HG02759 (cell line): Measurements from ENCODE around the gene ACACA.
"Not testable (repeated sequence)": the region's sequence is repeated elsewhere in the genome, so short reads cannot be mapped to it uniquely, and the experiment has no call there.

Experiments
- ATAC-seq: cut with Tn5 transposase; IDR thresholded peaks from one replicate; pipeline ENCODE4 v1.9.1; 2021; ENCODE audit warnings: mild to moderate bottlenecking, moderate library complexity; ENCODE audit not compliant: unreplicated experiment

ACACA gene

DNA sequence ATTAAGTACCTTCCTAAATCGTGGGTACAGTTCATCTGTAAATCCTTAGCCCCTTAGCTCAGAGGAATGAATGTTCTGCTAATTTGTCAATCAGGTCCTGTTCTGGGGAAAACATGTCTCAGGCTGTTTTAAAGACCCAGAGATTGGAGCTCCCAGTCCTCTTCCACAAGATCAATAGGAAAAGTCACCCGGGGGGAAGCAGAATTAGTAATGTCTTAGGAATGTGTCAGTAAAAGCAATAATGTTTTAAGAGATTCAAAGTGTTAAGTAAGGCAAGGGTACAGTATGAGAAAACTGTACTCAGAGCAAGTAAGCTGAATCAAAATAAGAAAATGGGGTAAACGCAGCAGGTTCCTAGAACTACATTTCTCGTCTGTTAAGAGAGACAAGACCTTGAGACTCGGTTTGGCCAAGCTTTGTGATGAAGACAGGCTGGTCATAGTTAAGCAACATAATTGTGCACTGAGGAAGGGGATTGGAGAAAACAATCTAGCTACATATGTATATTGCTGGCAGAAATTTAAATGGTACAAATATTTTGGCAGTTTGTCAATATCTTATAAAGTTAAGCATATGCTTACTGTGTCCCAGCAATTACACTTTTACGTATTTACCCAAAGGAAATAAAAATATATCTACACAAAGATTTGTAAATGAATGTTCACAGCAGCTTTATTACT, 223.7 kb downstream of the ACACA start:
- no peak for ATAC-seq

DNA sequence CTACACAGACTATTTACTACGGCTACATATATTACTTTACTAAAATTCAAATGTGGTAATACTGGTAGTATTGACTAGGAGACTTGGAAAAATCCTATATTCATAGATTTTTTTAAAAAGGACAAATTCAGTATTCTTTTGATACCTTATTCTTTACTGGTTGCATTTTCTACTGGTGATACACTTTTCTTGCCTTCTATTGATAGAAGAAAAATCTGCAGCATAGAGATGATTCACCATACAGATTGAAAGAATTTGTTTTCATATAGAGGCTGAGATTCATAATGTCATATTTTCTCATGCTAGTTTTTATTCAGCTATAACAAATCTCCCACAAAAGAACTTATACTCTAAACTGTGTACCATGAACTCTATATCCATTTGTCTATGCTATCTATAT, 226.3 kb downstream of the ACACA start:
- ATAC-seq: no peak

DNA sequence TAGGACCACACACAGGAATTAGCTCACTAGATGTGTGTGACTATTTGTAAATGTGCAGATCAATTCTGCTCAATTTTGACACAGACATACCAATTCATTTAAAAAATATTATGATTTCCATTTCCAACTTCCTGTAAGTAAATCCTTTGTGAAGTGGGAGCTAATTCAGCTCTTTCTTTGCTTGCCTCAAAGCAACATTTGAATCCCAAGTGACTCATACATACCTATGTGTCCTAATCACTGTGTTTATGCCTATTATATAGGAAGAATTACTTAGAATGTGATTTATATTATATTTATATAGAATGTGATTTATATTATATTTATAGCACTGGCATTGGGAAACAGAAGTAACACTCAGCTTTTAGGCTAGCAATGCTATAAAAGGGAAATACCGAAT, 226.7 kb downstream of the ACACA start:
- ATAC-seq: no peak

DNA sequence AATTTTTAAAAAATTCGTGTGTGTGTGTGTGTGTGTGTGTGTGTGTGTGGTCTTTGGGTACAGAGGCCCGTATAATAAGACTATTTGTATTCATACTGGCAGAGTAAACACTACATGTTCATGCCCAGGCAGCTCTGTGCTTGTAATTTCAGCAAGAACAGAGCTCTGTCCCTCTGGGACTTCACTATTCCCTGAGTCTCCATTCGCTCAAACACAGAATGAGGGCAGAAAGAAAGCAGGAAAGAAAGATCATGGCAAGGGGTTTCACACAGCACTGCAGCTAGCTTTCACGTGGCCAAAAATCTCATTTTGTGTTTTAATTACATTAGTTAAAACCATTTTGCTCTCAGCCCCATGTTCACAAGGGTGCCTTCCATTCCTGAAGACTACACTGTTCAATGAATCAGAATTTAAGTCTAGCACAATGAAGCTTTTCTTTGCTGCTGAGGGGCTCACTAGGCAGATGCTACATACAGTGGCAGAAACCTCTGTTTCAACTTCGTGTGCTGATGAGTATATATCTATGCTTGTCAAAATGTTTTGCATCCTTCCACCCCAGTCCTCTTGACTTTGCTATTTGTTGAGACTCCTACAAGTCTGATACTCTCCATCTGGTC, 229.3 kb downstream of the ACACA start:
- ATAC-seq: no peak

DNA sequence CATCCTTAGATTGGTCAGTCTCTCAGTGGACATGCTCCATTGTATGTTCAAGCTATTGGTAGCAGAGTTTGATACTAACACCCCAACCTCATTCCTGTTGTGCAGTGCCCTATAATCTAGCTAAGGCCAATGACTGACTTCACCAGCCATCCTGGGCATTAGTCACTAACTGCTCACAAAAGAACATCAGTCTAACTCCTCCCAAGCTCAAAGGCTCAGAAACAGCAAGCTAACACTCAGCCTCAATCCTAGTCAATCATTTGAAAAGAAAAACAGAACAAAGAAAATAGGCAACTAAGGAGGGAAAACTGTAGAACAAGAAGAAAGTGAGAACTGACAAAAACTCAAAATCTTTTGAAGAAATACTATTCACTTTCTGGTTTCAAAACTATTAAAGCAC, 229.9 kb downstream of the ACACA start:
- no peak for ATAC-seq

DNA sequence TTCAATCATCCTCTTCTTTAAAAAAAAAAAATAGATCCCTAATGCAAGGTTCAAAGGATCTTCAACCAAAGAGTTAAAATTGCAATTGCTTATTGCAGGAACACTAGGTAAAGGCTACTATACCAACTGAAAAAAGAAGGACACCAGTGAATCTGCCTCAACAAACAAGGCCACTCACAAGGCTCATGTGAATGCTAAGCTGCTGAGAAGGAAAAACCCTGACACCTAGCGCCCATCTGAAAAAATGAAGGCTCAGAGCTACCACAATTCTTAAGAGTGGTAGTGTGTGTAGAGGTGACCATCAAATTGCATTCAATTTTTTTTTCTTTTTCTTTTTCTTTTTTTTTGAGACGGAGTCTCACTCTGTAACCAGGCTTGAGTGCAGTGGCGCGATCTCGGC, 232.4 kb downstream of the ACACA start:
- ATAC-seq: no peak

DNA sequence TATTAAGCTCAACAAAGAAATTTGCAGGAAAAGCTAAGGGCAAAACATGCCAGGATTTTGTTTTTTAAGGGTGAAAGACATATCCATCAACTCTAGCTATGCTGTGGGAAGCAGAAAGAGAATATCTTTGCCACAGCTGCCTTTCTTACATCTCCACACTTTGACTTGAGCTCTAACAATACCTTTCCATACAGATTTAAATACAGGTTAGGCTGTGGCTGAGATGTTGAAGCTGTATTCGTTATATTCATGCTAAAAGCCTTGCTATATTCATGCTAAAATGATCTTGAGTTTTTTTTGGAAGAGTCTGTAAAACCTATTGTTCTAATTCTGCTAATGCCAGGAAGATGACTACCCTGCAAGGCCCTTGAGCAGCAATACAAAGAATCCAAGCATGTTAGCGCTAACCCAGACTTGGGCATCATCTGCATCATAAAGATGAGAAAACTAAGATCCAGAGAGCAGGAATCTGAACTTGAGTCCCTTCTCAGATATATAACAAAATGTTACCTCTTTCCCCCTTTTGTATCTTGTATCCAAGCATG, 235.7 kb downstream of the ACACA start:
- ATAC-seq: no peak

DNA sequence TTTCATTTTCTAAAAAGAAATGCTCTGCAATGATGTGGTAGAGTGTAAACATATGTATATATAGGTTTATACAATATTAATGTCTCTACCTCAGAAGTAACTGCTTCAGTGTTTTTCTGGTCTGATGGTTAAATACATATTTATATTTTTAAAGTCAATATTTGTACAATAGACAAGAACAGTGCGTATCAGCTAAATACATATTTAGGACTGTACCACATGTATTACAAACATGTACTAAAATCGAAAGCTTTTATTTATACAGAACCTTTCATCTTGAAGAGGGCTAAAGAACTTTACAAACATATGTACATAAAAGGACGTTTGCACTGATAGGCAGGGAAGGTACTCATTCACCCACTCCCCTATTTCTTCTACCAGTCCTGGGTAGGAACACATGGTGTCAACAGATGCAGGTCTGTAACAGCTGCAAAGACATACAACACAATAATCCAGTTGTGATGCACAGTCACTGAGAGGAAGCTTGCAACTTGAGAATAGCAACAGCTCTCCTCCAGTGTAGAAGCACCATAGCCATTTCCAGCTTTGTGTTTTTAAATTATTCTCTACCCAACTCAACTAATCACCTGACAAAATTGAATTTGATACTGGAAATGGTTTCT, 237.8 kb downstream of the ACACA start:
- ATAC-seq: no peak

DNA sequence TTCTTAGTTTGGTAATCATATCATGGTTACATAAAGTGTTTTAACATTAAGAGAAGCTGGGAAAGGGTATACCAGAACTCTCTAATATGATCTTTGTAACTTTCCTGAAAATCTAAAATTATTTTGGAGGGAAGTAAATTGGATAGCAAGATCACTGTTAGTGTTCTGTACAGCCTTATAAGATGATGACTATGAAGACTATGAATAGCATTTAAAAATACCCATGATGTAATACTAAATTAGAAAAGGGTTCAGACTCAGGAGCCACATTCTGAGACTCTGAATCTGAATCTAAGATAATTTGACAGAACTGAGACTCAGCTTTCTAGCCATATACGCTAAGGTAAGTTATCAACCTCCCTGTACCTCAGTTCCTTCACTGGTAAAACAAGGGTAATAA, 238.9 kb downstream of the ACACA start:
- ATAC-seq: no peak

DNA sequence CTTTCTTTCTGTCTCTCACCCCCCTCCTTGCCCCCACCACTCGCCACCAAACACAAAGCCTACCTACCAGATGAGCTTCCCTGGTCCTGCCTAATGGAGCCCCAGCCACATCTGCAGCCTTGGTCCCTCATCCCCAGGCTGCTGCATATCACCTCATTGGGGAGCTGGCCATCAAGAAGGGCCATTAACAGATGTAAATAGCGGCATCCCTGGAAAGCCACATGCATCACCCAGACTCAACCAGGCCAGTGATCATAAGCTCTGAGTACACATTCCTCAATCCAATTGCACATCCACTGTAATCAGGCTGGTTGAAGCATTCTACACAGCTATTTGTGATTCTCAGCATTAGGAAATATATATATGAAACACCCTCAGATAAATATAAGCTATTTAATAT, 242.6 kb downstream of the ACACA start:
- no peak for ATAC-seq

DNA sequence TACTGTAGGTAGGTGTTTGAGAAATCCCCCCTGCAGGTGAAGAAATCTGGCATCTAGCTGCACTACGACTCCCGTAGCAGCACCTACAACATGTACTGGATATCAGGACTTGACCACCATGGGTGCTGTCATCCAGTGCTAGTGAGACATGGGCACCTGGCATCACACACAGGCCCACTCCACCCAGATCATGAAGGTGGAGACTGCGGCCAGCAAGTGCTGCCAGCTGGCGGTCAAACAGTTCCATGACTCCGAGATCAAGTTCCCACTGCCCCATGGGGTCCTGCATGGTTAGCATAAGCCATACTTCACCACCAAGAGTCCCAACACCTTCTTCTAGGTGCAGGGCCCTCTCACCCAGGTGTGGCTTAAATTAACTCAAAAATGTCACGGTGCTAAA, 243.8 kb downstream of the ACACA start:
- ATAC-seq: no peak

DNA sequence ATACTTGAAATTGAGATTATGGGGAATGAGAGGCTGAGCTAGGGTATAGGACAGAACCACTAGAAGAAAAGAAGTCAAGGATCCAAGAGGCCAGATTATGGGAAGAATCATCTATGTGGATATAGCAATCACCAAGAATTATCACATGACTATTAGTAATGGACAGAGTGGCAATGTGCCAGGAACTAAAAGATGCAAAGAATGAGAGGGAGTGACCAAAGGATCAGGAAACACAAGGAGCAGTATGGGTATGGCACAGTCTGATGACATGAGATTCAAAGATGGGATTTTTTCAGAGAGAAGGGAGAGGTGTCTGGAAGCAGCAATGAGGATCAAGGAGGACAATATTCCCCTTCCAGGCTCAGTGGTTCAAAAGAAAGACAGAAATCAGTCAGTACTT, 245.7 kb downstream of the ACACA start:
- no peak for ATAC-seq

DNA sequence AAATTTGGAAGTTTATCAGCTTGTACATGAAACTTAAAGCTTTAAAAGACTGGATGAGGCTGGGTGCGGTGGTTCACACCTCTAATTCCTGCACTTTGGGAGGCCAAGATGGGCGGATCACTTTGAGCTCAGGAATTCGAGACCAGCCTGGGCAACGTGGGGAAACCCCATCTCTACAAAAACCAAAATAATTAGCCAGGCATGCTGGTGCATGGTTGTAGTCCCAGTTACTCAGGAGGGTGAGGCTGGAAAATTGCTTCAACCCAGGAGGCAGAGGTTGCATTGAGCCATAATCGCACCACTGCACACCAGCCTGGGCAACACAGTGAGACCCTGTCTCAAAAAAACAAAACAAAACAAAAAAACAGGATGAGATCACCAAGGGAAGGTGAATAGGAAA, 248.3 kb downstream of the ACACA start:
- ATAC-seq: no peak

DNA sequence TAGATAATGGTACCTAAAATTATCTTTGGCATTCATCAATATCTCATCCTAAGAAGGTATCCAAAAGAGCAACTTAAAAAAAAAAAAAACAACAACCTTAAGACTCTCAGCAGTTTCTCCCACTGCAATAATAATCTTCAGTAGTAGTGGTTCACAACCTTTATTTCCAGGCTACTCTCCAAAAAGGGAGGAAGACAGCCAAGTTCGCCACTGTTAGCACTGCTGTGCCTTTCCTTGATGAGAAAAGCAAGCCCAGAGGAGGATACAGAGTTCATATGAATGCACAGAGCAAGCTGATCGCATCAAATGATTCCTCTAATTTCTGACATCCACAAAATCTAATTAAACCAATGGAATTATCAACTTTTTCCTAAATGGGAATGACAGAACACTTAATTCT, 258.5 kb downstream of the ACACA start:
- no peak for ATAC-seq

DNA sequence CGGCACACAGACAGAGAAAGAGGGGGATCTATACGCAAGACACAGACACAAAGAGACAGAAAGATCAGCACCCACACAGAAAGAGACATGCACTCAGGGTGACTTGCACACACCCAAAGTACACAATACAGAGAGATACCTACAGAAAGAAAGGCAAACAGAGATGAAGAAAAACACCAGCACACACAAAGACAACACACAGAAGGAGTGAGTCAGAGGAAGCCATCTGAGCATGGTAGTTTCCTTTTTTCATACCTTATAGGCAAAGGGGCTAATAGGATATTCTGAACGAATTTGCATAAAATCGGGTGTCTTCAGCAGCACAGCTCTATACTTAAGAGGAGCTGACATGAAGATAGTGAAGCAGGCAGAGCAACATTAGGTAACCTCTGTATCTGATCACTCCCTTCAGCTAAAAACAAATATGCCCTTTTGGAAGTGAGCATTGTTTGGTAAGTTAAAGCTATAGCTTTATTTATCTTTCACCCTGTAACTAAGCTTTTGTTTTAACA, 259.3 kb downstream of the ACACA start:
- peak; percentile 70 for ATAC-seq

DNA sequence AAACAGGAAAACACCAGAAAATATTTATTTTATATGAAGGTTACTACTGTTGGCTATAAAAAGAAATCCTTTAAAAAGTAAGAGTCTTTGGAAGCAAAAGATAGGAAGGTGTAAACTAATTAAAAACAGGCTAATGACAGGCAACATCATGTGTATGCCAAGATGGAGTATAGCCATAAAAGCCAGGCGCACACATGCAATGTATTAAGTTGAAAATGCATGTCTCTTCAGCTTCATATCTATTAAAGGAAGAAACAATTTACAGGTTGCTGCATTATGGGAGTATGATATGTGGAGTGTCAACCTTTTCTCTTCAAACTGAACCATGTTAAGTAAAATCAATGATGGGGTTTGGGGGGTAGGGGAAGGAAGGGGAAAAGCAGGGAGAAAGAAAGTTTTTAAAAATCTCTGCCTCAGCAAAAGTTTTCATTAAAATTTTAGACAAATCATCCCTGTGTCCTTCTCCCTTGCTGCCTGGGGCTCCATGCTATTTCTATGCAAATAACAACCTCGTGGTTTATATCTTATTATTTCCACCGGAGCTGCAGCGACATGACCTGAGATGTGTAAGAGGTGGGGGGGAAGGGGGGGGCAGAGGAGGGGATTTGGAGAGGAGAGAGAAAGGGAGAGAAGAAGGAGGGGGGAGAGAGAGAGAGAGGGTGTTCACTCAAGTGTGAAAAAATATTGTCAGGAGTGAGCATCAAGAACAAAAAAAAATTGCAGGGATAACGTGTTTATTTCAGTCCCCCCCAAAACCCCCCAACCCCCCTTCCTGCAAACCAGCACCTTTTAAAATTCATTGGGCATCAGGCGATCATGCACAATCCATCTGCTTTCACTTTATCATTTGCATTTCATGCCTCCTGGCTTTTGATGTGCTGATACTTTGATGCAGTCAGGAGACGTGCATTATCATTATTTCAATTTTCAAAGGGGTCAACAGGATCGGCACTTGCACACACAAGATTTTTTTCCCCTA, 260.3 kb downstream of the ACACA start:
- no peak for ATAC-seq

DNA sequence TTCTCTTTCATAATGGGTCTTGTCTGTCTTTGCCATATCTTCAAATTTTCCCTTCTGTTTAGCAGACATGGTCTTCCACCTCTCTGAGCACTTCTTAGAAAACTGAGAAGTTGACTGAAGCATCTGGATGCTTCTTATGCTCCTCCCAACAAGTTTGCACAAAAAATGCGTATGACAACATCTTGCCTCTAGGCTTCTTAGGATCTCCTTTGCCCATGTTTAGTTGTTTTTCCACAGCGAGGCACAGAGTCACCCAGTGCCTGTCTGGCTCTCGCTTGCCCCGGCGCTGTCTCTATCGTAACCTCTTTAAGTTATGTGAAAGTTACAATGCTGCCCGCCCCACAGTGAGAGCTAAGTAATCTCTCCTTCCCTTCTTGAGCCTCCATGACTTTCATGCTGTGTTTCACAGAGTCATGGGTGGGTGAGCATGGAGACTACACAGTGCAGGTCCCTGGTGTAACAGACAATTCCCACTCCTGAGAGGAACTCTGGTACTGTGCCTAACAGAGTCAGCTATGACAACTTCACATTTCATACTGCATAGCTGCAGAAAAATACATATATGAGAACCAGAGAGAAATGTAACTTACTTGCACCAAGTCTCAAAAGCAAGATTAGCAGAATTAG, 262.4 kb downstream of the ACACA start:
- ATAC-seq: no peak

DNA sequence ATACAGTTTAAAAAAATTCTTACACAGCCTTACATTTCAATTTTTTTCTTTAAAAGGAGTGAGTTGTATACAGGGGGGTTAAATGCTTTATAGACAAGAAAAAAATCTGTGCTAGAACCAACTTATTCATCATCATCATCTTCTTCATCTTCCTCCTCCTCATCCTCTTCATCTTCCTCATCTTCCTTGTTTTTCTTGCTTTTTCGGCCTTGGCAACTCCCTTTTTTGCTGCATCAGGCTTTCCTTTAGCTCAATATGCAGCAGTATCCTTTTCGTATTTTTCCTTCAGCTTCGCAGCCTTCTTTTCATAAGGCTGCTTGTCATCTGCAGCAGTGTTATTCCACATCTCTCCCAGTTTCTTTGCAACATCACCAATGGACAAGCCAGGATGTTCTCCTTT, 263.1 kb downstream of the ACACA start:
- not testable (repeated sequence) for ATAC-seq

DNA sequence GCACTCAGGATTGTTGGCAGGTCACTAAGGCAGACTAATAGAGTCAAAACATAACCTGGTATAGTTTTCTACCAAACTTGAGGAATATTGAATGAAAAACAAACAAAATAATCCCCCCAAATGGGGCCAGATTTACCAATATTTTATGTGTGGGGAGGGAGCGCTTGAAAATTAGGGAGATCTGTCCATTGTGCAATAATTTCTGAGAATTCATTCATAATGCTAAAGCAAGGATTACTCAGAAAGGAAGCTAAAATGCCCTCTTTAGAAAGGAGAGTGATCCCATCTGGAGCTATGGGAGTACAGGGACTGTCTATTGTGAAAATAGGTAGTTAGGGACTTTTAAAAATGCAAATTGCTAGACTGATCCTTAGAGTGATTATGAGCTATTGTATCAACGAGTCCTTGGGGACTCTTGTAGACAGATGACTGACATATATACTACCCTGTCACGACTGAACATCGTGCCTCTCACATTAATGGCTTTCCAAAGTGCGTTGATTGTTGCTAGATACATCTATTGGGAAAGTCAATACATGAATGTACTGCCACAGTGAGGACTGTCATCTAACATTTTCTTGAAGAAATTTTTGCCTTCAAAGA, 264.2 kb downstream of the ACACA start:
- ATAC-seq: no peak

DNA sequence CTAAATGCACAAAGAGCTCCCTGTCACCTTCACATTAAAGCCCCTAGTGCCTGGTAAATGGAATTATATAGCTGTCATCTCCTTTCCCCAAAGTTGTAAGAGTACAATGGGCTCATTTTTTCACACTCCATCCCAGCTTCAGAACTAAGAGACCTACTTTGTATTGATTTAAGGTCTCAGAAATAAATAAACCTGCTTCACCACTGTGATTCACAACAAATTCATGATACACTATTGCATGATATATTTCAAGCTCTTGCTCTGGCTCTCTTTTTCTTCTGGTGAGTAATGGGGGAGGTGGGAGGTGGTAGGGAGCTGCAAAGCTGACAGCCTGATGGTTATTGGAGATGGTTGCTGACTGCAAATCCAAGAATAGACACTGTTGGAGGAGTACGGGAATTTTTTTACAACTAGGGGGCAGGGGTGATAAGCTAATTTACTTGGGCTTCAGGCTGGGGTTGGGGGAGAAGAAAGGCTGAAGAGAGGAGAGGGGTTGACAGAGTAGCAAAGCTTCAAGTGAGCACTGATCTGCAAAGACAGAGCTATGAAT, 268.0 kb downstream of the ACACA start:
- no peak for ATAC-seq
